Measurements from ENCODE around the gene SLC22A1. TPM values are rescaled to one million over a fixed set of nuclear protein-coding genes. Genes with fewer than 3 reads are reported as not detected.

The SLC22A1 gene
- total and polyA plus RNA-seq, 2 of the 13 experiments (the other 11 are each of a cell fraction or from before 2014, with no cell fraction given): 0.80 to 0.87 TPM

GRCh38 chr6:160128125-160128683, 6.6 kb downstream of the SLC22A1 start (continued):
- TF ChIP-seq MED8 (CRISPR knock-in tag; IDR thresholded peaks at IDR 0.05; ENCODE audit: insufficient replicate concordance) (no peak), HOXA3 (CRISPR knock-in tag; IDR thresholded peaks at IDR 0.05) (0 out of 2 replicates have a peak, but pooled peaks have one; percentile 2), CTCF (CRISPR knock-in tag; IDR thresholded peaks at IDR 0.05) (0 out of 2 replicates have a peak, but pooled peaks have one; percentile 3), ZFP36L1 (CRISPR knock-in tag; IDR thresholded peaks at IDR 0.05) (no peak), ZNF598 (CRISPR knock-in tag; IDR thresholded peaks at IDR 0.05; ENCODE audit: borderline replicate concordance) (0 out of 2 replicates have a peak, but pooled peaks have one; percentile 52), ZNF580 (CRISPR knock-in tag; IDR thresholded peaks at IDR 0.05; ENCODE audit: borderline replicate concordance, low read depth) (no peak; the same call in 1 of the 2 replicates), MTERF4 (CRISPR knock-in tag; IDR thresholded peaks at IDR 0.05) (no peak), ZNF749 (CRISPR knock-in tag; IDR thresholded peaks at IDR 0.05; ENCODE audit: borderline replicate concordance) (no peak), ARID5B (CRISPR knock-in tag; IDR thresholded peaks at IDR 0.05) (0 out of 2 replicates have a peak, but pooled peaks have one; percentile 26), HOXA7 (CRISPR knock-in tag; IDR thresholded peaks at IDR 0.05) (no peak), ARID4A (CRISPR knock-in tag; IDR thresholded peaks at IDR 0.05; ENCODE audit: borderline replicate concordance) (no peak), KDM5A (IDR thresholded peaks at IDR 0.05; ENCODE audit: borderline replicate concordance, low read length) (no peak), GMEB2 (CRISPR knock-in tag; IDR thresholded peaks at IDR 0.05; ENCODE audit: low read depth) (no peak), TGIF2 (CRISPR knock-in tag; IDR thresholded peaks at IDR 0.05) (no peak), ZNF17 (CRISPR knock-in tag; IDR thresholded peaks at IDR 0.05) (no peak)

Data from HepG2 (cell line).